HG02642 (cell line): Measurements from ENCODE around the gene WIF1.

ENCODE experiments used
- ATAC-seq: cut with Tn5 transposase; IDR thresholded peaks from one replicate; pipeline ENCODE4 v1.9.1; 2021; ENCODE audit warnings: mild to moderate bottlenecking; ENCODE audit not compliant: unreplicated experiment, poor library complexity

The WIF1 gene

GRCh38 chr12:65039301-65039700, 81.8 kb downstream of the WIF1 start:
- ATAC-seq = no peak

GRCh38 chr12:65025136-65025535, 96.0 kb downstream of the WIF1 start:
- ATAC-seq = no peak

- ATAC-seq = no peak
Observed at GRCh38 chr12:65023485-65023884, 97.6 kb downstream of the WIF1 start.

- no peak for ATAC-seq
Observed at GRCh38 chr12:65022960-65023359, 98.1 kb downstream of the WIF1 start.

- ATAC-seq = no peak
Observed at GRCh38 chr12:65022421-65022820, 98.7 kb downstream of the WIF1 start.

GRCh38 chr12:65019696-65020234, 101.3 kb downstream of the WIF1 start:
- no peak for ATAC-seq

GRCh38 chr12:65016881-65017650, 104.0 kb downstream of the WIF1 start:
- no peak for ATAC-seq

- ATAC-seq = no peak
Observed at GRCh38 chr12:65015850-65016249, 105.3 kb downstream of the WIF1 start.

GRCh38 chr12:65014504-65015271, 106.4 kb downstream of the WIF1 start:
- ATAC-seq = no peak

- ATAC-seq = no peak
Observed at GRCh38 chr12:65010437-65010836, 110.7 kb downstream of the WIF1 start.

- ATAC-seq = no peak
Observed at GRCh38 chr12:65005716-65006115, 115.4 kb downstream of the WIF1 start.

GRCh38 chr12:65004270-65004669, 116.8 kb downstream of the WIF1 start:
- ATAC-seq = no peak
